Loucy (cell line): ENCODE results near the gene NDUFA3.
"Not testable (repeated sequence)": the region's sequence is repeated elsewhere in the genome, so short reads cannot be mapped to it uniquely, and the experiment has no call there.

Source experiments
- H2AFZ ChIP-seq: fragments of 200-600 bp; sonication (generic); 2 replicates; pipeline ENCODE4 v1.6.0; 2016; ENCODE audit warnings: antibody characterized with exemption, mild to moderate bottlenecking, low read length, moderate library complexity
- H3F3A ChIP-seq: fragments of 200-600 bp; 2 replicates; pipeline ENCODE4 v1.6.0; 2016; ENCODE audit warnings: antibody characterized with exemption, low read depth, mild to moderate bottlenecking
- H3K27me3 ChIP-seq: fragments of 200-600 bp; sonication (generic); 2 replicates; pipeline ENCODE4 v1.6.1; 2014; ENCODE audit warnings: low read length, mild to moderate bottlenecking; ENCODE audit not compliant: insufficient read depth, poor library complexity, severe bottlenecking
- H3K36me3 ChIP-seq: fragments of 200-600 bp; sonication (generic); 2 replicates; pipeline ENCODE4 v1.6.1; 2016; ENCODE audit warnings: low read length; ENCODE audit not compliant: insufficient read depth
- H3K4me1 ChIP-seq: fragments of 200-600 bp; sonication (generic); 2 replicates; pipeline ENCODE4 v1.5.1; 2014; ENCODE audit warnings: low read length, mild to moderate bottlenecking; ENCODE audit not compliant: insufficient read depth, poor library complexity, severe bottlenecking
- H3K4me2 ChIP-seq: fragments of 200-600 bp; sonication (generic); 2 replicates; pipeline ENCODE4 v1.6.0; 2014; ENCODE audit warnings: antibody characterized with exemption, low read length, low read depth, mild to moderate bottlenecking; ENCODE audit not compliant: poor library complexity, severe bottlenecking
- H3K4me3 ChIP-seq: fragments of 200-600 bp; sonication (generic); 2 replicates; pipeline ENCODE4 v1.5.1; 2014; ENCODE audit warnings: low read length, mild to moderate bottlenecking, mixed read lengths; ENCODE audit not compliant: poor library complexity, severe bottlenecking
- H3K79me2 ChIP-seq: fragments of 200-600 bp; sonication (generic); 2 replicates; pipeline ENCODE4 v1.6.1; 2014; ENCODE audit warnings: low read length; ENCODE audit not compliant: insufficient read depth
- H3K9ac ChIP-seq: fragments of 200-600 bp; sonication (generic); 2 replicates; pipeline ENCODE4 v1.6.0; 2014; ENCODE audit warnings: mild to moderate bottlenecking, low read depth, low read length, moderate library complexity; ENCODE audit not compliant: poor library complexity, severe bottlenecking
- H3K9me2 ChIP-seq: fragments of 200-600 bp; sonication (generic); replicated peaks from 2 replicates; pipeline ENCODE4 v1.6.1; 2016; ENCODE audit warnings: low read depth, low read length, mixed read lengths
- H3K9me3 ChIP-seq: fragments of 200-600 bp; sonication (generic); 2 replicates; pipeline ENCODE4 v1.6.1; 2014; ENCODE audit warnings: mild to moderate bottlenecking, antibody characterized with exemption, low read length, low read depth; ENCODE audit not compliant: insufficient read depth
- H4K20me1 ChIP-seq: fragments of 200-600 bp; sonication (generic); 2 replicates; pipeline ENCODE4 v1.6.0; 2014; ENCODE audit warnings: antibody characterized with exemption, low read length, mild to moderate bottlenecking; ENCODE audit not compliant: insufficient read depth, poor library complexity, severe bottlenecking
- EZH2phosphoT487 ChIP-seq: fragments of 200-600 bp; IDR thresholded peaks from 2 replicates; pipeline ENCODE4 v1.6.1; 2018; ENCODE audit warnings: antibody characterized with exemption, mild to moderate bottlenecking, moderate library complexity, borderline replicate concordance
- TF ChIP-seq, protein P1 (sequence below): fragments of 200-600 bp; sonication (generic); conservative IDR thresholded peaks from 2 replicates; pipeline ENCODE4 v1.5.1; 2014; ENCODE audit warnings: mild to moderate bottlenecking, antibody characterized with exemption, low read length

Gene NDUFA3

DNA sequence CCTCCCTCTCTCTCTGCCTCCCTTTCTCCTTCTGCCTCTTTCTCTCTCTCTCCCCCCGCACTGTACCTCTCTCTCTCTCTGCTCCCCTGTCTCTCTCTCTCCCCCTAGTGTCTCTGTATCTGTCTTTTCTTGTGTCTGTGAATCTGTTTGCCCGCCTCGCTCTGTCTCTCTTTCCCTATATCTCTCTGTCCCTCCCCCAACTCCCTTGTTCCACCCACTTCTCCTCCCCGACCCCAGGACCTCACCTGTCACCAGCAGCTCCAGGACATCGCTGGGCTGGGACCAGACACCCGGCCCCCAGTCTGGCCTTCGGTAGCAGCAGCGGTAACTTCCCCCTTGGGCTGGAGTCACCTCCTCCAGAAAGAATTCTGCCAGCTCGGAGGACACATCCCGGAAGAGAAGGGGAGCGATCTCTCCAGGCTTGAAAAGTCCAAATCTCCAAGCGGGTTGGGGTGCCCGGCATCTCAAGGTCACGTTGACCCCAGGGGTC, 6.0 kb upstream of the NDUFA3 start:
- peak overlapping the region; percentile 91 for H2AFZ ChIP-seq
- no peaks in the 10 kb centered on the region for H4K20me1 ChIP-seq
- H3K9me3 ChIP-seq = no peaks in the 10 kb centered on the region
- no peaks in the 10 kb centered on the region for H3K27me3 ChIP-seq
- TF ChIP-seq EZH2phosphoT487 = no peak
- TF ChIP-seq, protein P1, sequence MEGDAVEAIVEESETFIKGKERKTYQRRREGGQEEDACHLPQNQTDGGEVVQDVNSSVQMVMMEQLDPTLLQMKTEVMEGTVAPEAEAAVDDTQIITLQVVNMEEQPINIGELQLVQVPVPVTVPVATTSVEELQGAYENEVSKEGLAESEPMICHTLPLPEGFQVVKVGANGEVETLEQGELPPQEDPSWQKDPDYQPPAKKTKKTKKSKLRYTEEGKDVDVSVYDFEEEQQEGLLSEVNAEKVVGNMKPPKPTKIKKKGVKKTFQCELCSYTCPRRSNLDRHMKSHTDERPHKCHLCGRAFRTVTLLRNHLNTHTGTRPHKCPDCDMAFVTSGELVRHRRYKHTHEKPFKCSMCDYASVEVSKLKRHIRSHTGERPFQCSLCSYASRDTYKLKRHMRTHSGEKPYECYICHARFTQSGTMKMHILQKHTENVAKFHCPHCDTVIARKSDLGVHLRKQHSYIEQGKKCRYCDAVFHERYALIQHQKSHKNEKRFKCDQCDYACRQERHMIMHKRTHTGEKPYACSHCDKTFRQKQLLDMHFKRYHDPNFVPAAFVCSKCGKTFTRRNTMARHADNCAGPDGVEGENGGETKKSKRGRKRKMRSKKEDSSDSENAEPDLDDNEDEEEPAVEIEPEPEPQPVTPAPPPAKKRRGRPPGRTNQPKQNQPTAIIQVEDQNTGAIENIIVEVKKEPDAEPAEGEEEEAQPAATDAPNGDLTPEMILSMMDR = peak; percentile 27; the same call in 1 of the 2 replicates
- no peak overlapping the region for H3K4me3 ChIP-seq
- no peaks in the 10 kb centered on the region for H3K79me2 ChIP-seq
- no peaks in the 10 kb centered on the region for H3K4me1 ChIP-seq
- no peaks in the 10 kb centered on the region for H3K9me2 ChIP-seq
- H3F3A ChIP-seq = no peaks in the 10 kb centered on the region
- no peaks in the 10 kb centered on the region for H3K36me3 ChIP-seq
- no peak overlapping the region for H3K9ac ChIP-seq
- H3K4me2 ChIP-seq = peak overlapping the region; percentile 70

DNA sequence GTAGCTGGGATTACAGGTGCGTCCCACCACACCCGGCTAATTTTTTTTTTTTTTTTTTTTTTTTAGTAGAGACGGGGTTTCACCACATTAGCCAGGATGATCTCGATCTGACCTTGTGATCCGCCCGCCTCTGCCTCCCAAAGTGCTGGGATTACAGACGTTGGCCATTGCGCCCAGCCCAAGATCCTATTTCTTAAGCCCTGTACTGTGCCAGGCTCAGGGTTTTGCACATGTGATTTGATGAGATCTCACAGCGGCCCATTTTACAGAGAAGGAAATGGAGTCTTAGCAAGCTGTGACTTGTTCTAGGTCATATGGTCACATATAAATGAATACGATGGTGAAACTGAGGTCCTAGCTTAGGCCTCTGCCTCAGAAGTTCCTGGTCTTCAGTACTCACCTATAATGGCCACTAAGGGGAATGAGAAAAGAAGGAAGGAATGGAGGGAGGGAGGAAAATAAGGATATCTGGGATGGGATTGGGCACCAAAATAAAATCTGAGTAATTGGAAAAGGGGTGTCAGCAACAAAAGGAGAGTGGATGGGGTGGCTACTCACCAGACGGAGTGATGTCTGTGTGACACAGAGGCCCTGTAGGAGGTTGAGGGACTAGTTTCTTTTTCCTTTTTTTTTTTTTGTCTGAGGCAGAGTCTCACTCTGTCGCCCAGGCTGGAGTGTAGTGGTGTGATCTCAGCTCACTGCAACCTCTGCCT, 3.3 kb upstream of the NDUFA3 start:
- H3K9me2 ChIP-seq = no peaks in the 10 kb centered on the region
- H2AFZ ChIP-seq = no peak overlapping the region
- H3F3A ChIP-seq = no peaks in the 10 kb centered on the region
- no peak overlapping the region for H3K4me3 ChIP-seq
- no peaks in the 10 kb centered on the region for H3K9me3 ChIP-seq
- TF ChIP-seq, protein P1 = no peak
- no peak for TF ChIP-seq EZH2phosphoT487
- peaks cover 8% of the 10 kb centered on the region for H3K4me1 ChIP-seq
- peaks cover 16% of the 10 kb centered on the region for H3K79me2 ChIP-seq
- no peaks in the 10 kb centered on the region for H3K27me3 ChIP-seq
- H3K4me2 ChIP-seq = no peak overlapping the region
- no peaks in the 10 kb centered on the region for H4K20me1 ChIP-seq
- H3K36me3 ChIP-seq = no peaks in the 10 kb centered on the region
- no peak overlapping the region for H3K9ac ChIP-seq

DNA sequence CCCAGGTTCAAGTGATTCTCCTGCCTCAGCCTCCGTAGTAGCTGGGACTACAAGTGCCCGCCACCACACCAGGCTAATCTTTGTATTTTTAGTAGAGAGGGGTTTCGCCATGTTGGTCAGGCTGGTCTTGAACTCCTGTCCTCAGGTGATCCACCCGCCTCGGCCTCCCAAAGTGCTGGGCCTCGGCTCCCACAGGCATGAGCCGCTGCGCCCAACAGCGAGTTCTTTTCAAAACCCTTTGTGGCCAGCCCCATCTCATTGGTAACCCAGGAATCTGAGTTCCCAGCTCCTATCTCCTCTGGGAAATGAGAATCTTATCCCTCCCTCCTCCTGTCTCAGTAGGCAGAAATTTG, 2.8 kb upstream of the NDUFA3 start:
- not testable (repeated sequence) for H3K9ac ChIP-seq, H3F3A ChIP-seq, H3K27me3 ChIP-seq, H3K9me3 ChIP-seq, H3K4me2 ChIP-seq, H4K20me1 ChIP-seq, H3K36me3 ChIP-seq, H3K4me1 ChIP-seq, H3K9me2 ChIP-seq, H2AFZ ChIP-seq, H3K4me3 ChIP-seq
- peaks cover 21% of the 10 kb centered on the region for H3K79me2 ChIP-seq

DNA sequence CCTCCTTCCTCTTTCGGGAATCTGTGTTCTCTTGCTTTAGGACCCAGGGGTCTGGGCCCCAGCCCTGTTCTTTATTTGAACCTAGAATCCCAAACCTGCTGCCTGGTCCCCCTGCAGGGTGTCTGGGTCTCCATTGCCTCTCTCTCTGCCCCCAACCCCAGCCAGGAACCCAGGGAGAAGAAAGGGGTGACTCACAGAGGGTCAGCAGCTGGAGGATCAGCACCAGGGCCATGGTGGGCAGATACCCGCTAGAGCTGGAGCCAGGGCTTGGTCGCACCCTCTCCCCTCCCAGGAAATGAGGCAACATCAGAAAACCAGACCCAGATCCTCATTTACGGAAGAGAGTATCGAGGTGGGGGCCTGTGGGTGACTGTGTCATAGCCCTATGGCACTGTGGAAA, 2.1 kb upstream of the NDUFA3 start, which contains the start of gene OSCAR:
Gene OSCAR, minus strand, starts transcription at position 243 of the 400 bp plus-strand sequence. Its CDS starts 11 bp downstream, at position 232.
- Histone ChIP-seq H3K9me3 (no peaks in the 10 kb centered on the region), H4K20me1 (no peaks in the 10 kb centered on the region), H3K9ac (no peak within 1 kb of the TSS), H3K79me2 (peaks cover 25% of the 10 kb centered on the region), H3K4me1 (peaks cover 8% of the 10 kb centered on the region), H3K4me3 (no peak within 1 kb of the TSS), H3K4me2 (no peak within 1 kb of the TSS), H3F3A (no peaks in the 10 kb centered on the region), H2AFZ (no peak within 1 kb of the TSS), H3K36me3 (no peaks in the 10 kb centered on the region), H3K27me3 (no peaks in the 10 kb centered on the region), H3K9me2 (no peaks in the 10 kb centered on the region)
- no peak for TF ChIP-seq EZH2phosphoT487
- TF ChIP-seq, protein P1 = no peak
